SU-DHL-6 (cell line): ENCODE data around the gene GINS2.

Experiments
- EZH2phosphoT487 ChIP-seq: fragments of 200-600 bp; sonication (generic), shearing (Covaris generic); conservative IDR thresholded peaks from 2 replicates; pipeline ENCODE4 v1.6.1; 2018; ENCODE audit warnings: mild to moderate bottlenecking, antibody characterized with exemption, low read length, moderate library complexity, mixed read lengths
- TF ChIP-seq, protein P1 (sequence below): fragments of 200-600 bp; sonication (generic); IDR thresholded peaks from one replicate; pipeline ENCODE4 v1.5.1; 2017; ENCODE audit warnings: antibody characterized with exemption, mild to moderate bottlenecking, low read length, moderate library complexity; ENCODE audit not compliant: insufficient read depth, poor library complexity, severe bottlenecking

DNA sequence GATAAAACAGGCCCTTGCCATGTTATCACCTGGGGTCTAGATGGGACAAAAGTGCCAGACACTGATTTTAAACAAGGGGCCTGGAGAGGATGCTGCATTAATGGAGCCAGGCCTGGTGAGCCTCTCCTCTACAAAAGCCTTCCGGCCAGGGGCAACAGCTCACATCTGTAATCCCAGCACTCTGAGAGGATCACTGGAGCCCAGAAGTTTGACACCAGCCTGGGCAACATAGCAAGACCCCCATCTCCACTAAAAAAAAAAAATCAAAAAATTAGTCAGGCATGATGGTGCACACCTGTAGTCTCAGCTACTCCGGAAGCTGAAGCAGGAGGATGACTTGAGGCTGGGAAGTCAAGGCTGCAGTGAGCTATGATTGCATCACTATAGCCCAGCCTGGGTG, 3.5 kb downstream of the GINS2 start:
- TF ChIP-seq, protein P1, sequence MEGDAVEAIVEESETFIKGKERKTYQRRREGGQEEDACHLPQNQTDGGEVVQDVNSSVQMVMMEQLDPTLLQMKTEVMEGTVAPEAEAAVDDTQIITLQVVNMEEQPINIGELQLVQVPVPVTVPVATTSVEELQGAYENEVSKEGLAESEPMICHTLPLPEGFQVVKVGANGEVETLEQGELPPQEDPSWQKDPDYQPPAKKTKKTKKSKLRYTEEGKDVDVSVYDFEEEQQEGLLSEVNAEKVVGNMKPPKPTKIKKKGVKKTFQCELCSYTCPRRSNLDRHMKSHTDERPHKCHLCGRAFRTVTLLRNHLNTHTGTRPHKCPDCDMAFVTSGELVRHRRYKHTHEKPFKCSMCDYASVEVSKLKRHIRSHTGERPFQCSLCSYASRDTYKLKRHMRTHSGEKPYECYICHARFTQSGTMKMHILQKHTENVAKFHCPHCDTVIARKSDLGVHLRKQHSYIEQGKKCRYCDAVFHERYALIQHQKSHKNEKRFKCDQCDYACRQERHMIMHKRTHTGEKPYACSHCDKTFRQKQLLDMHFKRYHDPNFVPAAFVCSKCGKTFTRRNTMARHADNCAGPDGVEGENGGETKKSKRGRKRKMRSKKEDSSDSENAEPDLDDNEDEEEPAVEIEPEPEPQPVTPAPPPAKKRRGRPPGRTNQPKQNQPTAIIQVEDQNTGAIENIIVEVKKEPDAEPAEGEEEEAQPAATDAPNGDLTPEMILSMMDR, result no peak
- TF ChIP-seq EZH2phosphoT487, result no peak
